ENCODE data around the gene HLA-DOA. TPM values are rescaled to one million over a fixed set of nuclear protein-coding genes. Genes with fewer than 3 reads are reported as not detected.

The HLA-DOA gene
- total RNA-seq, result 30.2 TPM

DNA sequence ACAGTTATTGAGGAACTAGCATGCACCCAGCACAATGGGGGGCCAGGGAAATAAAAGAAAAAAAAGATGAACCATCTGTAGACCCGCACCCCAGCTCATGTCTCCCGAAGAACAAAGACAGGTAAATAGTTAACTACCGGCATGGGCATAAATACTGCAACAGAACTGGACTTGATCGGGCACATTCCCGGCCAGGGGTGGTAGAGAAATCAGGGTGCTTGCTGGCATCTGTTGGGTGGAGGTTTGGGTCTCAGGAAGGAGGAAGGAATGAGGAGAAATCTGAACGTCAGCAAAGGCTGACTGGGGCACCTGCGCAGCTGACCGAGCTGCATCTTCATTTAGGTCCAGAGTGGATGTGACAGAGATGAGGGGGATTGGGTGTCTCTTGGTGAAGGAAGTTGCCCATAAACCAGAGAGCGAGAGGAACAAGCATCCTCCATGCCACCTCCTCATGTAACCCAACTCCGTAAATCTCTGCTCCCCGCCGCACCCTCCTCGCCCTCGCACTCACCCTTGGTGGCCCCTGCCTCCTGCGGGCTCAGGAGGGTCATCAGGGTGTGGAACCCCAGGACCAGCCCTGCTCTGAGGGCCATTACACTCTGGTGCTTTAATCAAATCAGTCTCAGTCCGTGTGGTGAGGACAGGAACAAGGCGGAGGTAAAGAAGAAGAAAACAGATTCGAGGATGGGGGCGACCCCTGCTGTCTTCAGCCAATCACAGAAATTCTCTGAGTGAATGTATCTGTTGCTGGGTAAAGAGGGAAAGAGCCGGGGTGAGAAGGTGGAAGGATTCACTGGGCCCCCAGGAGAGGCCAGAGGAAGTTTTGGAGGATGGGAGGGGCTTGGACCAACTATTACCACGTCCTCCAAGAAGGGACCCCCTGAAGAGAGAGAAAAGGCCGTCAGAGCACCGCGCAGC lies at the start of gene HLA-DOA:
HLA-DOA (minus strand) TSS at position 648 of the 918 bp plus-strand sequence.
- H3K4me3 ChIP-seq, result peak within 1 kb of the TSS; percentile 10 to 31
- H3K9me3 ChIP-seq, result no peaks in the 10 kb centered on the region
- peaks cover 6% of the 10 kb centered on the region for H3K4me1 ChIP-seq
- DNase-seq (ENCODE audit: extremely low spot score in 2 of 2), result no peak
- H3K36me3 ChIP-seq, result no peaks in the 10 kb centered on the region
- no peaks in the 10 kb centered on the region for H3K27me3 ChIP-seq
- TF ChIP-seq POLR2A (IDR thresholded peaks at IDR 0.05) (no peak), POLR2AphosphoS5 (IDR thresholded peaks at IDR 0.05; ENCODE audit: insufficient read depth in 1 of 2, low read depth in 1 of 2) (peak in 1 of 2 donors; percentile 31)
- TF ChIP-seq, protein P1, sequence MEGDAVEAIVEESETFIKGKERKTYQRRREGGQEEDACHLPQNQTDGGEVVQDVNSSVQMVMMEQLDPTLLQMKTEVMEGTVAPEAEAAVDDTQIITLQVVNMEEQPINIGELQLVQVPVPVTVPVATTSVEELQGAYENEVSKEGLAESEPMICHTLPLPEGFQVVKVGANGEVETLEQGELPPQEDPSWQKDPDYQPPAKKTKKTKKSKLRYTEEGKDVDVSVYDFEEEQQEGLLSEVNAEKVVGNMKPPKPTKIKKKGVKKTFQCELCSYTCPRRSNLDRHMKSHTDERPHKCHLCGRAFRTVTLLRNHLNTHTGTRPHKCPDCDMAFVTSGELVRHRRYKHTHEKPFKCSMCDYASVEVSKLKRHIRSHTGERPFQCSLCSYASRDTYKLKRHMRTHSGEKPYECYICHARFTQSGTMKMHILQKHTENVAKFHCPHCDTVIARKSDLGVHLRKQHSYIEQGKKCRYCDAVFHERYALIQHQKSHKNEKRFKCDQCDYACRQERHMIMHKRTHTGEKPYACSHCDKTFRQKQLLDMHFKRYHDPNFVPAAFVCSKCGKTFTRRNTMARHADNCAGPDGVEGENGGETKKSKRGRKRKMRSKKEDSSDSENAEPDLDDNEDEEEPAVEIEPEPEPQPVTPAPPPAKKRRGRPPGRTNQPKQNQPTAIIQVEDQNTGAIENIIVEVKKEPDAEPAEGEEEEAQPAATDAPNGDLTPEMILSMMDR (IDR thresholded peaks at IDR 0.05), result no peak
- H3K27ac ChIP-seq, result no peak within 1 kb of the TSS
- intact Hi-C loops (cut with DNase I), result no loop called here

DNA sequence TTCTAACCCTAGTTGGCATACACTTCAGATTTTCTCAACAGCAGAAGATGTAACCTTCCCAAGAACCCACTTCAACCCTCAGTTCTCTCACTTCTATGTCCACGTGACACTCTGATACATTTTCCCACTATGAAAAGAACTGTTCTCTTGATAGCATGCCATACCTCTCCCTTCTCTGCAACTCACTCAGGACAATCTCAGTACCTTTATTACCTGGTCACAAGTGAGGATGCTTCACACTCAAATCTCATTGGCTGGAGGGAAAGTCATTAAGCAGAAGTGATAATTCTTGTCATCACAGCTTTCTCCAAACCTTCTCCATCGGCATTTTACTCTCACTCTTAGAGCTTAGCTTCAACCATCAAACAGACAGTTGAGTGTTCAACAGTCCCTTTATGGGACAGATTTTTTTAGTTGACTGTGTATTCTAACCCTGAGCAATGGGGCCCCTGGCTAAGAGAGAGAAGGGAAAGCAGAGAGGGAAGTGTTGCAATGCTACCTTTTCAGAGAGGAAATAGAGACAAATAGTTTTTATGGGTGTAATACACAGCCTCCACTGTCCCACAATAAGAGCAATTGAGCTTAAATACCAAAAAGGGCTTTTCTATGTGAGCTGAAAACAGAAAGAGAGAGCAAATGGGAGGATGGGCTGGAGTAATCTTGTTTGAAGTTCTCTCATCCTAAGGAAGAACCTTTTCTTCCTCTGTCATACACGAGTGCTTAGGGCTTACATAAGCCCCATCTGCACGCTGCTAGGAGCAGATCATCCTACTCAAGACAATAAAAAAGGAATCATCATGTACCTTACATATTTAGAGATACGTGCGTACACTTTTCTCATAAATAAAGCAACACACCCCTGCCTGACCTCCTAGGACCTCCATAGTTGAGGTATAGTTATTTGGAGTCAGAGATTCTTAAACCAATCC lies 48.1 kb upstream of the HLA-DOA start:
- no peaks in the 10 kb centered on the region for H3K36me3 ChIP-seq
- H3K9me3 ChIP-seq, result no peaks in the 10 kb centered on the region
- no peak overlapping the region for H3K27ac ChIP-seq
- H3K4me3 ChIP-seq, result no peak overlapping the region
- H3K27me3 ChIP-seq, result no peaks in the 10 kb centered on the region
- intact Hi-C loops (cut with DNase I), result no loop called here
- TF ChIP-seq, protein P1 (IDR thresholded peaks at IDR 0.05), result no peak
- no peak for DNase-seq (ENCODE audit: extremely low spot score in 2 of 2)
- no peaks in the 10 kb centered on the region for H3K4me1 ChIP-seq

DNA sequence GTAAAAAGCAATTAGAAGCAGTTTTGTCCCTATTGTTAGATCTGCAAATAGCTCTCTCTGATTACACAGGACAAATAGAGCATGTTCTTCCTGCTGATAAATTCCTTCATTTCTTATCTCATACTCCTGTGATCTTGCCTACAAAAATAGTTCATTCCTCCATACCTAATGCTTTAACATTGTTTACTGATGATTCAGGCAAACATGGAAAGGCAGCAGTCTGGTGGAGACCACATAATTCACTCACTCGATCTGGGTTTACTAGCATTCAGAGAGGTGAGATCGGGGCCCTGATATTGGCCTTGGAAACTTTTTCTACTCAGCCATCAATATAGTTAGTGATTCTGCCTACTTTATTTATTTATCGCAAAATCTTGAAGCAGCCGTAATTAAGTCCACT lies 43.8 kb upstream of the HLA-DOA start:
- H3K36me3 ChIP-seq, result no peaks in the 10 kb centered on the region
- H3K4me1 ChIP-seq, result no peaks in the 10 kb centered on the region
- H3K27me3 ChIP-seq, result no peaks in the 10 kb centered on the region
- H3K9me3 ChIP-seq, result no peaks in the 10 kb centered on the region
- H3K4me3 ChIP-seq, result no peak overlapping the region
- H3K27ac ChIP-seq, result no peak overlapping the region
- no peak for TF ChIP-seq POLR2AphosphoS5 (IDR thresholded peaks at IDR 0.05; ENCODE audit: insufficient read depth in 1 of 2, low read depth in 1 of 2)
- no peak for TF ChIP-seq POLR2A (IDR thresholded peaks at IDR 0.05)
- TF ChIP-seq, protein P1 (IDR thresholded peaks at IDR 0.05), result no peak
- intact Hi-C loops (cut with DNase I), result no loop called here
- no peak for DNase-seq (ENCODE audit: extremely low spot score in 2 of 2)

DNA sequence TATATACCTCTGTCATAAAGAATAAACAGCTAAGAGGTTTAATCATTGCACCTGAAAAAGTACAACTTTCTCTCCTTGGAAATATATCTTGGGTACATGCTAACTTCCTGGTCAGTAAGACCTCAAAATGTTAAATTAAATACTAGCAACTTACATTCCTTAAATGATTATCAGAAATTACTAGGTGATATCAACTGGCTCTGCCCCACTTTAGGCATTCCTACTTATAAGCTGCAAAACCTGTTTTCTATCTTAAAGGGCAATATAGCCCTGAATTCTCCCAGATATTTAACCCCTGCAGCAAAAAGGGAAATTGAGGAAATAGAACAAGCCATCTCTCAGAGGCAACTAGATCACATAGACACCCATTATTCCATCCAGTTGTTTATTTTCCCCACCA lies 43.2 kb upstream of the HLA-DOA start:
- H3K27ac ChIP-seq, result no peak overlapping the region
- no peaks in the 10 kb centered on the region for H3K9me3 ChIP-seq
- H3K4me3 ChIP-seq, result no peak overlapping the region
- no peaks in the 10 kb centered on the region for H3K4me1 ChIP-seq
- TF ChIP-seq POLR2AphosphoS5 (IDR thresholded peaks at IDR 0.05; ENCODE audit: insufficient read depth in 1 of 2, low read depth in 1 of 2) (no peak), POLR2A (IDR thresholded peaks at IDR 0.05) (no peak)
- TF ChIP-seq, protein P1 (IDR thresholded peaks at IDR 0.05), result no peak
- no peaks in the 10 kb centered on the region for H3K27me3 ChIP-seq
- no peaks in the 10 kb centered on the region for H3K36me3 ChIP-seq
- intact Hi-C loops (cut with DNase I), result no loop called here
- DNase-seq (ENCODE audit: extremely low spot score in 2 of 2), result no peak
